ENCODE data around the gene OTULIN.

OTULIN gene

GRCh38 chr5:14630671-14631070 is 33.8 kb upstream of the OTULIN start:
- Histone ChIP-seq H3K4me3 (ENCODE audit: low read depth in 1 of 2, low read length in 1 of 2) (no peak overlapping the region), H3K27ac (peak overlapping the region; percentile 57), H3K9me3 (no peaks in the 10 kb centered on the region), H3K4me1 (ENCODE audit: control insufficient read depth in 1 of 2, insufficient read depth in 1 of 2, low read depth in 1 of 2, low read length in 1 of 2) (peaks cover 10 to 18% of the 10 kb centered on the region in 2 experiments), H3K36me3 (peaks cover 8% of the 10 kb centered on the region), H3K27me3 (no peaks in the 10 kb centered on the region)
- TF ChIP-seq CTCF (IDR thresholded peaks at IDR 0.05), result no peak

DNA sequence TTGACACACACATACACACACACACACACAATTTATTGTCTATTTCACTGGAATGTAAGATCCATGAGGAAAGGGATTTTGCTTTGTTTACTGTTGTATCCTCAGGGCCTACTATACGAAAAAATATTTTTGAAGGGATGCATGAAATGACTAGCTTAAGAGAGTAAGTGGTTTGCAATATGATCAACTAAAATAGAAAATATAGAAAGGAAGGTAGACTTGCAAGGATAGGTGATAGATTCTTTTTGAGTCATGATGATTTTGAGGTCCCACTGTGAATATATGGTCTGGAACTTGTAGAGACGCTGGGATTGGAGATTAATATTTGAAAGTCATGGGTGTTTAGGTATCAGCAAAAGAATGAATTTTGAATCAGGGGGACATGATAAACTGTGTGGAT is 28.9 kb upstream of the OTULIN start:
- TF ChIP-seq CTCF (IDR thresholded peaks at IDR 0.05), result no peak
- no peak overlapping the region for H3K27ac ChIP-seq
- peaks cover 24% of the 10 kb centered on the region for H3K27me3 ChIP-seq

GRCh38 chr5:14640765-14641164 is 23.8 kb upstream of the OTULIN start:
- Histone ChIP-seq H3K36me3 (no peaks in the 10 kb centered on the region), H3K4me1 (ENCODE audit: control insufficient read depth in 1 of 2, insufficient read depth in 1 of 2, low read depth in 1 of 2, low read length in 1 of 2) (no peaks in the 10 kb centered on the region), H3K9me3 (no peaks in the 10 kb centered on the region), H3K27me3 (peaks cover 24% of the 10 kb centered on the region), H3K4me3 (ENCODE audit: low read depth in 1 of 2, low read length in 1 of 2) (no peak overlapping the region), H3K27ac (no peak overlapping the region)
- no peak for TF ChIP-seq CTCF (IDR thresholded peaks at IDR 0.05)

More for the DNA sequence above, 28.9 kb upstream of the OTULIN start:
- Histone ChIP-seq H3K9me3 (no peaks in the 10 kb centered on the region), H3K36me3 (no peaks in the 10 kb centered on the region), H3K4me1 (ENCODE audit: control insufficient read depth in 1 of 2, insufficient read depth in 1 of 2, low read depth in 1 of 2, low read length in 1 of 2) (peaks cover 3 to 8% of the 10 kb centered on the region in 2 experiments), H3K4me3 (ENCODE audit: low read depth in 1 of 2, low read length in 1 of 2) (no peak overlapping the region)

DNA sequence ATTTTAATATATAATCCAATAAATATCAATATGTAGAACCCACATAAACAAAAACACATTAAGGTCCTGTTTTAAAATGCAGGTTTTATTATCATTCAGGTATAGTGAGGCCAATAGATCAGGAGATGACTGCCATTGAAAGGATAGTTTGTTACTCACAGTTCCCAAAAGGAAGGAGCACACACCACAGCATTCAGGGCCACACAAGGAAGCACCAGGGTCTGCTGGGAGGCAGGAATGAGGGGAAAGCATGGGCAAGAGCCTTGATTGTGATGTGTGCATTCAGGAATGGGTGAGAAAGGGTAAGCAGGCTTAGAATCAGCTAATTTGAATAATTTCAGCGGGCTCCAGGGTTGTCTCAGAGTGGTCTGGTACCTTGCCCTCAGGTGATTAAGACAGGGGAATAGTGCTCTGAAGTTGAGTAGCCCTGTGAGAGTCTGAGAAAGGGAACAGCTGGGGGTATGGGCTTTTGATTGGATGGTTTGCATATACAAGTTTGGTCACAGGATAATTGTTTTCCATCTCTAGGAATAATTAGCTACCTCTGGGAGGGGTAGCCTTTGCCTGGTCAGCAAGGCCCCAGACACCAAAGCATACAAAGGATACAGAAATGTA is 19.8 kb upstream of the OTULIN start:
- Histone ChIP-seq H3K4me1 (ENCODE audit: control insufficient read depth in 1 of 2, insufficient read depth in 1 of 2, low read depth in 1 of 2, low read length in 1 of 2) (peaks cover 0 to 4% of the 10 kb centered on the region in 2 experiments), H3K27ac (no peak overlapping the region), H3K9me3 (no peaks in the 10 kb centered on the region), H3K27me3 (peaks cover 8% of the 10 kb centered on the region), H3K36me3 (no peaks in the 10 kb centered on the region), H3K4me3 (ENCODE audit: low read depth in 1 of 2, low read length in 1 of 2) (no peak overlapping the region)
- TF ChIP-seq CTCF (IDR thresholded peaks at IDR 0.05), result no peak

DNA sequence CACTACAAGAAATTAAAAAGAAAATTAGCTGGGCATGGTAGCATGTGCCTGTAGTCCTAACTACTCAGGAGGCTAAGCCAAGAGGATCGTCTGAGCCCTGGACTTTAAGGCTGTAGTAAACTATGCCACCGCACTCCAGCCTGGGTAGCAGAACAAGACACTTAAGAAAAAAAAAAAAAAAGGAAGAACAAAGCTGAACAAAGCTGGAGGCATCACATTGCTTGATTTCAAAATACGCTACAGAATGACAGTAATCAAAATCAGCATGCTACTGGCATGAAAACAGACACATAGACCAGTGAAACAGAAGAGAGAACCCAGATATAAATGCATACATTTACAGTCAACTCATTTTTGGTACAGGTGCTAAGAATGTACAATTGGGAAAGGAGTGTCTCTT is 14.5 kb upstream of the OTULIN start:
- no peak overlapping the region for H3K4me3 ChIP-seq (ENCODE audit: low read depth in 1 of 2, low read length in 1 of 2)
- peaks cover 32% of the 10 kb centered on the region for H3K27me3 ChIP-seq
- H3K36me3 ChIP-seq, result no peaks in the 10 kb centered on the region
- H3K4me1 ChIP-seq (ENCODE audit: control insufficient read depth in 1 of 2, insufficient read depth in 1 of 2, low read depth in 1 of 2, low read length in 1 of 2), result peaks cover 0 to 4% of the 10 kb centered on the region in 2 experiments
- TF ChIP-seq CTCF (IDR thresholded peaks at IDR 0.05), result no peak
- no peak overlapping the region for H3K27ac ChIP-seq
- no peaks in the 10 kb centered on the region for H3K9me3 ChIP-seq

All from neutrophil (primary cell).